ENCODE data around the gene PDE11A. TPM values are rescaled to one million over a fixed set of nuclear protein-coding genes. Genes with fewer than 3 reads are reported as not detected.

Gene PDE11A
- total RNA-seq, 1 donor: under 0.01 TPM

GRCh38 chr2:177748360-177748759, 324.2 kb downstream of the PDE11A start:
- Histone ChIP-seq H3K9me3 (ENCODE audit: low read depth, low read length) (no peaks in the 10 kb centered on the region), H3K27me3 (ENCODE audit: insufficient read depth, low read length) (no peaks in the 10 kb centered on the region), H3K4me3 (ENCODE audit: low read length) (no peak overlapping the region), H3K4me1 (ENCODE audit: insufficient read depth, low read length) (no peaks in the 10 kb centered on the region)

- no peaks in the 10 kb centered on the region for H3K4me1 ChIP-seq (ENCODE audit: insufficient read depth, low read length)
- H3K27me3 ChIP-seq (ENCODE audit: insufficient read depth, low read length): no peaks in the 10 kb centered on the region
- no peaks in the 10 kb centered on the region for H3K9me3 ChIP-seq (ENCODE audit: low read depth, low read length)
- no peak overlapping the region for H3K4me3 ChIP-seq (ENCODE audit: low read length)
Measured at GRCh38 chr2:177747384-177747783, 325.2 kb downstream of the PDE11A start.

- no peaks in the 10 kb centered on the region for H3K9me3 ChIP-seq (ENCODE audit: low read depth, low read length)
- no peaks in the 10 kb centered on the region for H3K4me1 ChIP-seq (ENCODE audit: insufficient read depth, low read length)
- H3K27me3 ChIP-seq (ENCODE audit: insufficient read depth, low read length): no peaks in the 10 kb centered on the region
- H3K4me3 ChIP-seq (ENCODE audit: low read length): no peak overlapping the region
Measured at GRCh38 chr2:177746358-177746757, 326.2 kb downstream of the PDE11A start.

- H3K4me1 ChIP-seq (ENCODE audit: insufficient read depth, low read length): no peaks in the 10 kb centered on the region
- H3K4me3 ChIP-seq (ENCODE audit: low read length): no peak overlapping the region
- no peaks in the 10 kb centered on the region for H3K27me3 ChIP-seq (ENCODE audit: insufficient read depth, low read length)
- H3K9me3 ChIP-seq (ENCODE audit: low read depth, low read length): no peaks in the 10 kb centered on the region
Measured at GRCh38 chr2:177745531-177745930, 327.0 kb downstream of the PDE11A start.

- no peaks in the 10 kb centered on the region for H3K4me1 ChIP-seq (ENCODE audit: insufficient read depth, low read length)
- H3K27me3 ChIP-seq (ENCODE audit: insufficient read depth, low read length): no peaks in the 10 kb centered on the region
- H3K9me3 ChIP-seq (ENCODE audit: low read depth, low read length): no peaks in the 10 kb centered on the region
- H3K4me3 ChIP-seq (ENCODE audit: low read length): no peak overlapping the region
Measured at GRCh38 chr2:177742851-177743250, 329.7 kb downstream of the PDE11A start.

- H3K4me3 ChIP-seq (ENCODE audit: low read length): no peak overlapping the region
- H3K27me3 ChIP-seq (ENCODE audit: insufficient read depth, low read length): no peaks in the 10 kb centered on the region
- no peaks in the 10 kb centered on the region for H3K9me3 ChIP-seq (ENCODE audit: low read depth, low read length)
- no peaks in the 10 kb centered on the region for H3K4me1 ChIP-seq (ENCODE audit: insufficient read depth, low read length)
Measured at GRCh38 chr2:177741866-177742265, 330.7 kb downstream of the PDE11A start.

GRCh38 chr2:177740700-177741099, 331.9 kb downstream of the PDE11A start:
- H3K27me3 ChIP-seq (ENCODE audit: insufficient read depth, low read length): no peaks in the 10 kb centered on the region
- H3K9me3 ChIP-seq (ENCODE audit: low read depth, low read length): no peaks in the 10 kb centered on the region
- no peak overlapping the region for H3K4me3 ChIP-seq (ENCODE audit: low read length)
- H3K4me1 ChIP-seq (ENCODE audit: insufficient read depth, low read length): no peaks in the 10 kb centered on the region

GRCh38 chr2:177738461-177739235, 333.9 kb downstream of the PDE11A start:
- Histone ChIP-seq H3K9me3 (ENCODE audit: low read depth, low read length) (no peaks in the 10 kb centered on the region), H3K27me3 (ENCODE audit: insufficient read depth, low read length) (peaks cover 2% of the 10 kb centered on the region), H3K4me1 (ENCODE audit: insufficient read depth, low read length) (no peaks in the 10 kb centered on the region), H3K4me3 (ENCODE audit: low read length) (no peak overlapping the region)

- H3K4me1 ChIP-seq (ENCODE audit: insufficient read depth, low read length): no peaks in the 10 kb centered on the region
Measured at GRCh38 chr2:177735318-177735803, 337.2 kb downstream of the PDE11A start.

GRCh38 chr2:177733322-177733855, 339.2 kb downstream of the PDE11A start:
- Histone ChIP-seq H3K9me3 (ENCODE audit: low read depth, low read length) (no peaks in the 10 kb centered on the region), H3K4me3 (ENCODE audit: low read length) (no peak overlapping the region), H3K4me1 (ENCODE audit: insufficient read depth, low read length) (no peaks in the 10 kb centered on the region), H3K27me3 (ENCODE audit: insufficient read depth, low read length) (peaks cover 2% of the 10 kb centered on the region)

More at GRCh38 chr2:177735318-177735803, 337.2 kb downstream of the PDE11A start:
- no peak overlapping the region for H3K4me3 ChIP-seq (ENCODE audit: low read length)
- H3K9me3 ChIP-seq (ENCODE audit: low read depth, low read length): no peaks in the 10 kb centered on the region
- peaks cover 2% of the 10 kb centered on the region for H3K27me3 ChIP-seq (ENCODE audit: insufficient read depth, low read length)

GRCh38 chr2:177731384-177731783, 341.2 kb downstream of the PDE11A start:
- H3K4me1 ChIP-seq (ENCODE audit: insufficient read depth, low read length): no peaks in the 10 kb centered on the region
- H3K27me3 ChIP-seq (ENCODE audit: insufficient read depth, low read length): peaks cover 2% of the 10 kb centered on the region
- H3K9me3 ChIP-seq (ENCODE audit: low read depth, low read length): no peaks in the 10 kb centered on the region
- H3K4me3 ChIP-seq (ENCODE audit: low read length): no peak overlapping the region

- peaks cover 2% of the 10 kb centered on the region for H3K27me3 ChIP-seq (ENCODE audit: insufficient read depth, low read length)
- H3K4me1 ChIP-seq (ENCODE audit: insufficient read depth, low read length): no peaks in the 10 kb centered on the region
- H3K4me3 ChIP-seq (ENCODE audit: low read length): no peak overlapping the region
- H3K9me3 ChIP-seq (ENCODE audit: low read depth, low read length): no peaks in the 10 kb centered on the region
Measured at GRCh38 chr2:177730792-177731191, 341.8 kb downstream of the PDE11A start.

GRCh38 chr2:177730363-177730762, 342.2 kb downstream of the PDE11A start:
- Histone ChIP-seq H3K4me1 (ENCODE audit: insufficient read depth, low read length) (no peaks in the 10 kb centered on the region), H3K4me3 (ENCODE audit: low read length) (no peak overlapping the region), H3K27me3 (ENCODE audit: insufficient read depth, low read length) (peaks cover 2% of the 10 kb centered on the region), H3K9me3 (ENCODE audit: low read depth, low read length) (no peaks in the 10 kb centered on the region)

- Histone ChIP-seq H3K27me3 (ENCODE audit: insufficient read depth, low read length) (no peaks in the 10 kb centered on the region), H3K9me3 (ENCODE audit: low read depth, low read length) (no peaks in the 10 kb centered on the region), H3K4me3 (ENCODE audit: low read length) (no peak overlapping the region), H3K4me1 (ENCODE audit: insufficient read depth, low read length) (no peaks in the 10 kb centered on the region)
Measured at GRCh38 chr2:177728920-177729319, 343.7 kb downstream of the PDE11A start.

- Histone ChIP-seq H3K9me3 (ENCODE audit: low read depth, low read length) (no peaks in the 10 kb centered on the region), H3K4me1 (ENCODE audit: insufficient read depth, low read length) (no peaks in the 10 kb centered on the region), H3K27me3 (ENCODE audit: insufficient read depth, low read length) (no peaks in the 10 kb centered on the region), H3K4me3 (ENCODE audit: low read length) (no peak overlapping the region)
Measured at GRCh38 chr2:177728399-177728765, 344.2 kb downstream of the PDE11A start.
